K562 (cell line): Measurements from ENCODE around the gene IGFBPL1. TPM values are rescaled to one million over a fixed set of nuclear protein-coding genes. Genes with fewer than 3 reads are reported as not detected.

Source experiments
- C11orf30 ChIP-seq: fragments of 450-650 bp; IDR thresholded peaks from 2 replicates; pipeline ENCODE4 v1.6.1; 2016; ENCODE audit warnings: low read depth, mild to moderate bottlenecking
- CBFB ChIP-seq: sonication (generic); formaldehyde crosslinking; IDR thresholded peaks from 2 replicates; pipeline ENCODE4 v1.4.0; 2020; ENCODE audit warnings: mild to moderate bottlenecking, missing genetic modification reagents
- CCNT2 ChIP-seq: IDR thresholded peaks from 2 replicates; pipeline ENCODE4 v1.6.1; 2011; ENCODE audit warnings: borderline replicate concordance, low read depth, mild to moderate bottlenecking, moderate library complexity, mixed read lengths, low read length; ENCODE audit not compliant: insufficient read length; ENCODE audit errors: extremely low read depth
- CEBPG ChIP-seq, 3 experiments: fragments of 200-800 bp in 1 of 3; sonication (Bioruptor generic) in 1 of 3; sonication (generic) in 1 of 3; formaldehyde crosslinking in 1 of 3; IDR thresholded peaks in 2 of 3; conservative IDR thresholded peaks in 1 of 3; 2 replicates each; pipeline versions ENCODE4 v1.6.1 to v1.8.0; 2016 to 2022; ENCODE audit warnings: missing compliant biosample characterization in 2 of 3, missing genetic modification characterization in 2 of 3, mild to moderate bottlenecking in 1 of 3, missing genetic modification reagents in 1 of 3
- HLTF ChIP-seq: fragments of 450-650 bp; IDR thresholded peaks from 2 replicates; pipeline ENCODE4 v1.6.1; 2016
- MEIS2 ChIP-seq: fragments of 450-650 bp; IDR thresholded peaks from 2 replicates; pipeline ENCODE4 v1.6.1; 2014; ENCODE audit warnings: mild to moderate bottlenecking; ENCODE audit not compliant: partially characterized antibody
- NBN ChIP-seq: fragments of 450-650 bp; IDR thresholded peaks from 2 replicates; pipeline ENCODE4 v1.6.1; 2016; ENCODE audit warnings: low read depth, mild to moderate bottlenecking
- RCOR1 ChIP-seq, 2 experiments: IDR thresholded peaks; 2 replicates each; pipeline ENCODE4 v1.6.1; 2012; ENCODE audit warnings: low read depth in 2 of 2, low read length in 2 of 2, borderline replicate concordance in 1 of 2, improper control_type of control experiment in 1 of 2
- TCF3 ChIP-seq: sonication (generic); formaldehyde crosslinking; IDR thresholded peaks from 2 replicates; pipeline ENCODE4 v1.4.0; 2020; ENCODE audit warnings: mild to moderate bottlenecking, missing genetic modification reagents
- polyA plus RNA-seq, 8 experiments: library from polyadenylated mRNA; depleted of rRNA in 4 of 8; stranded (reverse) in 5 of 8; unstranded in 3 of 8; fragments of >200 nt; fragmentation: Nextera tagmentation in 2 of 8; fragmentation: Illumina TruSeq in 1 of 8; extraction: Ambion mirVana in 2 of 8; extraction: Trizol in 1 of 8; gene quantifications; 2 replicates each; pipeline versions ENCODE4 v1.2.1 to v1.2.3, GENCODE V29; 2011 to 2014; ENCODE audit warnings: inconsistent platforms in 1 of 8, missing spikeins in 1 of 8
- total RNA-seq, 7 experiments: library from RNA; depleted of rRNA in 6 of 7; stranded (reverse); fragments of >200 nt in 6 of 7; fragmentation: Illumina TruSeq in 2 of 7; extraction: Trizol in 2 of 7; gene quantifications; 2 replicates each; pipeline versions ENCODE4 v1.2.1 to v1.2.3, GENCODE V29; 2011 to 2021; ENCODE audit warnings: low replicate concordance in 1 of 7
- TF ChIP-seq, protein P1 (sequence below): IDR thresholded peaks from 3 replicates; pipeline ENCODE4 v1.6.1; 2011; ENCODE audit warnings: borderline replicate concordance, mild to moderate bottlenecking, moderate library complexity; ENCODE audit not compliant: insufficient read length; ENCODE audit errors: extremely low read depth
- TF ChIP-seq, protein P2 (sequence below), 2 experiments: fragments of 200-800 bp in 1 of 2; sonication (Bioruptor generic) in 1 of 2; sonication (generic) in 1 of 2; formaldehyde crosslinking in 1 of 2; IDR thresholded peaks in 1 of 2; conservative IDR thresholded peaks in 1 of 2; 2 replicates each; pipeline versions ENCODE4 v1.5.0 to v1.6.1; 2016 to 2020; ENCODE audit warnings: missing compliant biosample characterization in 1 of 2, missing genetic modification characterization in 1 of 2, missing genetic modification reagents in 1 of 2
- TF ChIP-seq, protein P3 (sequence below): fragments of 450-650 bp; conservative IDR thresholded peaks from 2 replicates; pipeline ENCODE4 v1.6.1; 2016; ENCODE audit warnings: missing genetic modification characterization, low read depth, mild to moderate bottlenecking, control low read depth, missing compliant biosample characterization
- TF ChIP-seq, protein P4 (sequence below): fragments of 450-650 bp; IDR thresholded peaks from 2 replicates; pipeline ENCODE4 v1.6.1; 2017; ENCODE audit warnings: antibody characterized with exemption, mild to moderate bottlenecking

The IGFBPL1 gene
- total and polyA plus RNA-seq, 9 of the 15 experiments (the other 6 are each of a cell fraction or from before 2014, with no cell fraction given): not detected

DNA sequence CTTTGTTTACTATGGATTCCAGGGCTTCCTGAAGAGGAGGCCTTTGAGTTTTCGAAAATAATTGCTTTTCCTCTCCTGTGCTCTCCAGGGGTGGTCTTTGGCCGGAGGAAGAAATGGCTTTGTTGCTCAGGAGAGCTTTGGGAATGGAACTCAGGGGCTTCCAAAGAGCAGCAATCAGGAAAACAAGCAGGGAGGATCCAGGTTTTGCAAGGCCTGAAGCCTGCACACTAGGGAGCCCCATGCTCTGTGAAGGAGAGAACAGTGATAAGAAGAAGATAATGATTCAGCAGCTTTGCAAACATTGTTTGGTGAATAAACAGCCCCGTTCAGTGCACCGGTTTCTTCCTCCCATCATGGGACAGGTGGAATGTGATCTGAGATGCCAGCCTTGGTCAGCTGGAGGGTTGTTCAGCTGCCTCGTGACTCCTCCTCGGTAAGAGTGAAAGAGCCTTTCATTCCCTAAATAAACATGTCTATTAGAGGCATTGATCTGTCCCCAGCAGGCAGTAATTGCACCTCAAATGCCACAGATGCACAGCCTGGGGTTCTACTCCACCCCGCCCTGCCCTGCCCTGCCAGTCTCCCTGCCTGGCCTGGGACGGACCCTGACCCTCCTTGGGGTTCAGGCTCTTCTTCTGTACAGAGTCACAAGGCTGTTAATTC lies 43.3 kb downstream of the IGFBPL1 start (continued):
- TF ChIP-seq, protein P1, sequence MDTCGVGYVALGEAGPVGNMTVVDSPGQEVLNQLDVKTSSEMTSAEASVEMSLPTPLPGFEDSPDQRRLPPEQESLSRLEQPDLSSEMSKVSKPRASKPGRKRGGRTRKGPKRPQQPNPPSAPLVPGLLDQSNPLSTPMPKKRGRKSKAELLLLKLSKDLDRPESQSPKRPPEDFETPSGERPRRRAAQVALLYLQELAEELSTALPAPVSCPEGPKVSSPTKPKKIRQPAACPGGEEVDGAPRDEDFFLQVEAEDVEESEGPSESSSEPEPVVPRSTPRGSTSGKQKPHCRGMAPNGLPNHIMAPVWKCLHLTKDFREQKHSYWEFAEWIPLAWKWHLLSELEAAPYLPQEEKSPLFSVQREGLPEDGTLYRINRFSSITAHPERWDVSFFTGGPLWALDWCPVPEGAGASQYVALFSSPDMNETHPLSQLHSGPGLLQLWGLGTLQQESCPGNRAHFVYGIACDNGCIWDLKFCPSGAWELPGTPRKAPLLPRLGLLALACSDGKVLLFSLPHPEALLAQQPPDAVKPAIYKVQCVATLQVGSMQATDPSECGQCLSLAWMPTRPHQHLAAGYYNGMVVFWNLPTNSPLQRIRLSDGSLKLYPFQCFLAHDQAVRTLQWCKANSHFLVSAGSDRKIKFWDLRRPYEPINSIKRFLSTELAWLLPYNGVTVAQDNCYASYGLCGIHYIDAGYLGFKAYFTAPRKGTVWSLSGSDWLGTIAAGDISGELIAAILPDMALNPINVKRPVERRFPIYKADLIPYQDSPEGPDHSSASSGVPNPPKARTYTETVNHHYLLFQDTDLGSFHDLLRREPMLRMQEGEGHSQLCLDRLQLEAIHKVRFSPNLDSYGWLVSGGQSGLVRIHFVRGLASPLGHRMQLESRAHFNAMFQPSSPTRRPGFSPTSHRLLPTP: no peak
- TF ChIP-seq, protein P2, sequence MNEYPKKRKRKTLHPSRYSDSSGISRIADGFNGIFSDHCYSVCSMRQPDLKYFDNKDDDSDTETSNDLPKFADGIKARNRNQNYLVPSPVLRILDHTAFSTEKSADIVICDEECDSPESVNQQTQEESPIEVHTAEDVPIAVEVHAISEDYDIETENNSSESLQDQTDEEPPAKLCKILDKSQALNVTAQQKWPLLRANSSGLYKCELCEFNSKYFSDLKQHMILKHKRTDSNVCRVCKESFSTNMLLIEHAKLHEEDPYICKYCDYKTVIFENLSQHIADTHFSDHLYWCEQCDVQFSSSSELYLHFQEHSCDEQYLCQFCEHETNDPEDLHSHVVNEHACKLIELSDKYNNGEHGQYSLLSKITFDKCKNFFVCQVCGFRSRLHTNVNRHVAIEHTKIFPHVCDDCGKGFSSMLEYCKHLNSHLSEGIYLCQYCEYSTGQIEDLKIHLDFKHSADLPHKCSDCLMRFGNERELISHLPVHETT (CRISPR knock-in tag; conservative IDR thresholded peaks at IDR 0.05 in 1 of 2, IDR thresholded peaks at IDR 0.05 in 1 of 2): peak in 1 of 2 experiments; percentile 64; a peak in 2 of 4 replicates
- TF ChIP-seq RCOR1 (IDR thresholded peaks at IDR 0.05; ENCODE audit: borderline replicate concordance in 1 of 2, low read depth in 2 of 2, low read length in 2 of 2) (peak in 1 of 2 experiments; percentile 62; a peak in 2 of 4 replicates), HLTF (no peak), CBFB (CRISPR knock-in tag) (no peak), CCNT2 (peak; percentile 18), CEBPG (CRISPR knock-in tag; IDR thresholded peaks at IDR 0.05) (no peak), CEBPG (tag; conservative IDR thresholded peaks at IDR 0.05 in 1 of 2, IDR thresholded peaks at IDR 0.05 in 1 of 2) (0 out of 4 replicates have a peak, but pooled peaks of 1 of the 2 experiments have one; percentile 8), NBN (peak; percentile 52; the same call in 1 of the 2 replicates), TCF3 (CRISPR knock-in tag) (peak; percentile 23; the same call in 1 of the 2 replicates), C11orf30 (peak; percentile 89), MEIS2 (no peak)
- TF ChIP-seq, protein P3, sequence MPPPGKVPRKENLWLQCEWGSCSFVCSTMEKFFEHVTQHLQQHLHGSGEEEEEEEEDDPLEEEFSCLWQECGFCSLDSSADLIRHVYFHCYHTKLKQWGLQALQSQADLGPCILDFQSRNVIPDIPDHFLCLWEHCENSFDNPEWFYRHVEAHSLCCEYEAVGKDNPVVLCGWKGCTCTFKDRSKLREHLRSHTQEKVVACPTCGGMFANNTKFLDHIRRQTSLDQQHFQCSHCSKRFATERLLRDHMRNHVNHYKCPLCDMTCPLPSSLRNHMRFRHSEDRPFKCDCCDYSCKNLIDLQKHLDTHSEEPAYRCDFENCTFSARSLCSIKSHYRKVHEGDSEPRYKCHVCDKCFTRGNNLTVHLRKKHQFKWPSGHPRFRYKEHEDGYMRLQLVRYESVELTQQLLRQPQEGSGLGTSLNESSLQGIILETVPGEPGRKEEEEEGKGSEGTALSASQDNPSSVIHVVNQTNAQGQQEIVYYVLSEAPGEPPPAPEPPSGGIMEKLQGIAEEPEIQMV (tag): no peak; the same call in 1 of the 2 replicates
- TF ChIP-seq, protein P4, sequence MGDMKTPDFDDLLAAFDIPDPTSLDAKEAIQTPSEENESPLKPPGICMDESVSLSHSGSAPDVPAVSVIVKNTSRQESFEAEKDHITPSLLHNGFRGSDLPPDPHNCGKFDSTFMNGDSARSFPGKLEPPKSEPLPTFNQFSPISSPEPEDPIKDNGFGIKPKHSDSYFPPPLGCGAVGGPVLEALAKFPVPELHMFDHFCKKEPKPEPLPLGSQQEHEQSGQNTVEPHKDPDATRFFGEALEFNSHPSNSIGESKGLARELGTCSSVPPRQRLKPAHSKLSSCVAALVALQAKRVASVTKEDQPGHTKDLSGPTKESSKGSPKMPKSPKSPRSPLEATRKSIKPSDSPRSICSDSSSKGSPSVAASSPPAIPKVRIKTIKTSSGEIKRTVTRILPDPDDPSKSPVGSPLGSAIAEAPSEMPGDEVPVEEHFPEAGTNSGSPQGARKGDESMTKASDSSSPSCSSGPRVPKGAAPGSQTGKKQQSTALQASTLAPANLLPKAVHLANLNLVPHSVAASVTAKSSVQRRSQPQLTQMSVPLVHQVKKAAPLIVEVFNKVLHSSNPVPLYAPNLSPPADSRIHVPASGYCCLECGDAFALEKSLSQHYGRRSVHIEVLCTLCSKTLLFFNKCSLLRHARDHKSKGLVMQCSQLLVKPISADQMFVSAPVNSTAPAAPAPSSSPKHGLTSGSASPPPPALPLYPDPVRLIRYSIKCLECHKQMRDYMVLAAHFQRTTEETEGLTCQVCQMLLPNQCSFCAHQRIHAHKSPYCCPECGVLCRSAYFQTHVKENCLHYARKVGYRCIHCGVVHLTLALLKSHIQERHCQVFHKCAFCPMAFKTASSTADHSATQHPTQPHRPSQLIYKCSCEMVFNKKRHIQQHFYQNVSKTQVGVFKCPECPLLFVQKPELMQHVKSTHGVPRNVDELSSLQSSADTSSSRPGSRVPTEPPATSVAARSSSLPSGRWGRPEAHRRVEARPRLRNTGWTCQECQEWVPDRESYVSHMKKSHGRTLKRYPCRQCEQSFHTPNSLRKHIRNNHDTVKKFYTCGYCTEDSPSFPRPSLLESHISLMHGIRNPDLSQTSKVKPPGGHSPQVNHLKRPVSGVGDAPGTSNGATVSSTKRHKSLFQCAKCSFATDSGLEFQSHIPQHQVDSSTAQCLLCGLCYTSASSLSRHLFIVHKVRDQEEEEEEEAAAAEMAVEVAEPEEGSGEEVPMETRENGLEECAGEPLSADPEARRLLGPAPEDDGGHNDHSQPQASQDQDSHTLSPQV: peak; percentile 80
